HG03571 (cell line): ENCODE data around the gene IL17F.

Experiments used
- ATAC-seq: cut with Tn5 transposase; IDR thresholded peaks from one replicate; pipeline ENCODE4 v1.9.1; 2021; ENCODE audit not compliant: unreplicated experiment

The IL17F gene

GRCh38 chr6:52244400-52244799, at the start of gene IL17F:
TSS of gene IL17F (minus strand) at chr6:52244500. CDS start at chr6:52244429, 71 bp downstream.
- no peak for ATAC-seq

- ATAC-seq = no peak
These were observed 48.8 kb upstream of the IL17F start for GRCh38 chr6:52293067-52293466.

GRCh38 chr6:52288841-52289240, 44.5 kb upstream of the IL17F start:
- no peak for ATAC-seq

GRCh38 chr6:52288216-52288615, 43.9 kb upstream of the IL17F start:
- no peak for ATAC-seq

- no peak for ATAC-seq
These were observed 42.6 kb upstream of the IL17F start for GRCh38 chr6:52286798-52287432.

GRCh38 chr6:52285177-52286068, 41.1 kb upstream of the IL17F start:
- ATAC-seq = no peak

- ATAC-seq = peak; percentile 98
These were observed 40.3 kb upstream of the IL17F start, which contains the start of gene MCM3 for GRCh38 chr6:52284460-52285176. TSS of gene MCM3 (minus strand) at chr6:52284742. CDS start at chr6:52284674, 68 bp downstream.

- ATAC-seq = peak; percentile 1
These were observed 39.8 kb upstream of the IL17F start for GRCh38 chr6:52284131-52284459.

- no peak for ATAC-seq
These were observed 38.8 kb upstream of the IL17F start for GRCh38 chr6:52283111-52283510.

- no peak for ATAC-seq
These were observed 31.8 kb upstream of the IL17F start for GRCh38 chr6:52276130-52276529.

GRCh38 chr6:52271852-52272460, 27.7 kb upstream of the IL17F start:
- no peak for ATAC-seq

GRCh38 chr6:52263709-52264540, 19.6 kb upstream of the IL17F start:
- ATAC-seq = no peak

- ATAC-seq = no peak
These were observed 18.5 kb upstream of the IL17F start for GRCh38 chr6:52262620-52263344.

GRCh38 chr6:52261229-52261628, 16.9 kb upstream of the IL17F start:
- no peak for ATAC-seq

GRCh38 chr6:52260634-52261033, 16.3 kb upstream of the IL17F start:
- no peak for ATAC-seq

GRCh38 chr6:52255434-52255833, 11.1 kb upstream of the IL17F start:
- no peak for ATAC-seq

- ATAC-seq = no peak
These were observed 10.6 kb upstream of the IL17F start for GRCh38 chr6:52254731-52255378.

GRCh38 chr6:52253494-52253893, 9.2 kb upstream of the IL17F start:
- no peak for ATAC-seq

GRCh38 chr6:52251113-52251512, 6.8 kb upstream of the IL17F start:
- ATAC-seq = no peak
